GM23338 (cell line): ENCODE data around the gene ZNF23.

ENCODE experiments used
- POLR2AphosphoS5 ChIP-seq: IDR thresholded peaks from 2 replicates; pipeline ENCODE4 v1.6.1; 2016; ENCODE audit warnings: antibody characterized with exemption, low read depth
- TF ChIP-seq, protein P1 (sequence below), 2 experiments: fragments of 200-600 bp in 1 of 2; sonication (generic) in 1 of 2; conservative IDR thresholded peaks; 2 replicates each; pipeline versions ENCODE4 v1.5.1 to v1.6.1; 2016 to 2017; ENCODE audit warnings: antibody characterized with exemption in 2 of 2, low read depth in 2 of 2, mild to moderate bottlenecking in 2 of 2, moderate library complexity in 1 of 2

DNA sequence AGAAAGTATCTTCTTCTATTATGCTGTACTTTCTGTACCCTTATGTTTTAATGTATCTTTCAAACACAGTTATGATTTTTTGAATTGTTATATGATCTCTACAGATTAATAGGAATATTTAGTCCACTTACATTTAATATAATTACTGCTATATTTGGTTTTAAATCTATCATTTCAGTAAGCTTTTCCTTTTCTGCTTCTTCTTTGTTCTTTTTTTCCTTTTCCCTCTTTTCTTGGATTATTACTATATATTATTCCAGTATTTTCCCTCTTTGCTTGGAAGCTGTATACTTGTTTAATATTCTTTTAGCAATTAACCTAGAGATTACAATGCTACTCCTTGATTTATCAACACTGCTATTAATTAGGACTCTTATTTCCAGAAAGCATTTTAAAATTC is 33.7 kb downstream of the ZNF23 start:
- TF ChIP-seq, protein P1, sequence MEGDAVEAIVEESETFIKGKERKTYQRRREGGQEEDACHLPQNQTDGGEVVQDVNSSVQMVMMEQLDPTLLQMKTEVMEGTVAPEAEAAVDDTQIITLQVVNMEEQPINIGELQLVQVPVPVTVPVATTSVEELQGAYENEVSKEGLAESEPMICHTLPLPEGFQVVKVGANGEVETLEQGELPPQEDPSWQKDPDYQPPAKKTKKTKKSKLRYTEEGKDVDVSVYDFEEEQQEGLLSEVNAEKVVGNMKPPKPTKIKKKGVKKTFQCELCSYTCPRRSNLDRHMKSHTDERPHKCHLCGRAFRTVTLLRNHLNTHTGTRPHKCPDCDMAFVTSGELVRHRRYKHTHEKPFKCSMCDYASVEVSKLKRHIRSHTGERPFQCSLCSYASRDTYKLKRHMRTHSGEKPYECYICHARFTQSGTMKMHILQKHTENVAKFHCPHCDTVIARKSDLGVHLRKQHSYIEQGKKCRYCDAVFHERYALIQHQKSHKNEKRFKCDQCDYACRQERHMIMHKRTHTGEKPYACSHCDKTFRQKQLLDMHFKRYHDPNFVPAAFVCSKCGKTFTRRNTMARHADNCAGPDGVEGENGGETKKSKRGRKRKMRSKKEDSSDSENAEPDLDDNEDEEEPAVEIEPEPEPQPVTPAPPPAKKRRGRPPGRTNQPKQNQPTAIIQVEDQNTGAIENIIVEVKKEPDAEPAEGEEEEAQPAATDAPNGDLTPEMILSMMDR (conservative IDR thresholded peaks at IDR 0.05; ENCODE audit: low read depth in 2 of 2) = no peak
- no peak for TF ChIP-seq POLR2AphosphoS5
